Fibroblast of mammary gland (primary cell): ENCODE data around the gene PERM1.

ENCODE experiments used
- DNase-seq: peaks from one replicate; pipeline ENCODE4 v3.0.0-alpha.2; 2010; ENCODE audit warnings: low read depth
- H3K4me3 ChIP-seq: 2 replicates; pipeline ENCODE4 v1.5.1; 2011; ENCODE audit warnings: low read depth, mild to moderate bottlenecking, low read length, moderate library complexity; ENCODE audit not compliant: control insufficient read depth
- CTCF ChIP-seq: conservative IDR thresholded peaks from 2 replicates; pipeline ENCODE4 v1.5.1; 2011; ENCODE audit warnings: low read depth, low read length, inconsistent platforms; ENCODE audit not compliant: control insufficient read depth, insufficient read depth

Gene PERM1

GRCh38 chr1:928825-929661 lies 52.9 kb downstream of the PERM1 start:
- TF ChIP-seq CTCF: no peak
- H3K4me3 ChIP-seq: no peak overlapping the region
- no peak for DNase-seq

GRCh38 chr1:927748-928147 lies 54.1 kb downstream of the PERM1 start:
- DNase-seq: no peak
- TF ChIP-seq CTCF: no peak
- no peak overlapping the region for H3K4me3 ChIP-seq

- DNase-seq: no peak
- TF ChIP-seq CTCF: no peak
Measured at GRCh38 chr1:927234-927633, 54.7 kb downstream of the PERM1 start.

GRCh38 chr1:925561-926421 lies 56.1 kb downstream of the PERM1 start:
- no peak overlapping the region for H3K4me3 ChIP-seq
- no peak for TF ChIP-seq CTCF
- no peak for DNase-seq

More at GRCh38 chr1:927234-927633, 54.7 kb downstream of the PERM1 start:
- no peak overlapping the region for H3K4me3 ChIP-seq
